Fibroblast of gingiva (primary cell): ENCODE measurements around the gene TOMT.

Source experiments
- DNase-seq: peaks from one replicate; pipeline ENCODE4 v3.0.0-alpha.2; 2011; ENCODE audit warnings: low read depth

The TOMT gene, protein sequence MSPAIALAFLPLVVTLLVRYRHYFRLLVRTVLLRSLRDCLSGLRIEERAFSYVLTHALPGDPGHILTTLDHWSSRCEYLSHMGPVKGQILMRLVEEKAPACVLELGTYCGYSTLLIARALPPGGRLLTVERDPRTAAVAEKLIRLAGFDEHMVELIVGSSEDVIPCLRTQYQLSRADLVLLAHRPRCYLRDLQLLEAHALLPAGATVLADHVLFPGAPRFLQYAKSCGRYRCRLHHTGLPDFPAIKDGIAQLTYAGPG

DNA sequence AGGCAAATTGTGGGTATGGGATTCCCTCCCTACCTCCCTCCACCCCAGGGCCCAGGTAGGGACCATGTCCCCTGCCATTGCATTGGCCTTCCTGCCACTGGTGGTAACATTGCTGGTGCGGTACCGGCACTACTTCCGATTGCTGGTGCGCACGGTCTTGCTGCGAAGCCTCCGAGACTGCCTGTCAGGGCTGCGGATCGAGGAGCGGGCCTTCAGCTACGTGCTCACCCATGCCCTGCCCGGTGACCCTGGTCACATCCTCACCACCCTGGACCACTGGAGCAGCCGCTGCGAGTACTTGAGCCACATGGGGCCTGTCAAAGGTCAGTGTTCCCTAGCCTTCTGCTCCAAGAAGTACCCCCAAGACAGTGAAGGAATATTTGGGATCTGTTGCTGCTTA, at the start of gene TOMT:
TSS of gene TOMT (plus strand) at position 37 of the 400 bp plus-strand sequence. CDS start at position 65, 28 bp downstream.
- DNase-seq = no peak

DNA sequence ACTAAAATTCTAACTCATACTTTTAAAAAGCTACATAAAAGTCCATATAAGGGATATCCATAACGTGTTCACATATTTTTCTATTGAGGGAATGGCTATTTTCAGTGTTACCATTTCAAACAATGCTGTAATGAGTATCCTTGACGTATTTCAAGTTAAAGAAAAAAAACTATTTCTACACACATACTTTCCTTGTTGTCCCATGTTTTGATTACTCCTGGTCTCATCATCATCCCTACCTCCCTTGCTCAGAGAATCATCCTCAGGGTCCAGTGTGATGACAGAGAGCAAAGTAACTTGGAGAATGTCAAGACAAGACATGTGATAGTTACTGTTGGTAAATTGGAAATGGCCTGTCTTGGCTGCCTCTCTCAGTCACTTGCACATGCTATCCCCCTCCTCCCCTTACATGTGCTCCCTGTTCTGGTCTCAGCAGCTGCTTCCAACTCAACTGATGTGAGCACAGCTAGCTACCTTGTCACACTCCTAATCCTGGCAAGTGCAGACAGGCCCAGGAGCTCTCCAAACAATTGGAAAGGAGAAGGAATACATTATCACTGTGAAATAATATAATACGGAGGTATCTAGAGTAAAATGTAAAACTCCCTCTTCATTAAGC, 47.2 kb upstream of the TOMT start:
- DNase-seq = no peak

DNA sequence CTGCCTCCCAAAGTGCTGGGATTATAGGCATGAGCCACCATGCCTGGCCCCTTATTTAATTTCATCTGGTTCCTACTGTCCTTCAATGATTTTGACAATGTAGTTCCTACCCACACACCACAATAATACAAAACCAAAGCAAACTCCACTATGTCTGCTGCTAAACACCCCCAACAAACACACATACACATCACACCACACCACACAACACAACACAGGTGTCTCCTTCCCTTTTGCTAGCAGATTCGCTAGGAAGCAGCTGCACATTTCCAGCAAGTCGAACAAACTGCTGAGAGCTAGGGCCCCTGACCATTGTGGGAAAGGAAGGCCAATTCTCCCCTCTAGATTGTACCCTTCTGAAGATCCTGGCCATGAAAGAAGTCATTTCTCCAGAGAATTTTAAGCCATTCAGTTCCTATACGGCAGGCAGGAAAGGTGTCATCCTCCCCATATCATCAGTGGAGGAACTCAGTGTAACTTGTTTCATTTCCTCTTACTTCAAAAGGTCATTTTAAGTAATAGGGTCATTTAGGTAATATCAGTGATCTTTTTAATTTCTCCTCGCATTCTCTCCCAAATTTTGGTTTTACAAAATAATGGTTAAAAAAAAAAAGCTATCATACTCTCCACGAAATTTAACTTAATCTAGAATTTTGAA, 43.9 kb upstream of the TOMT start:
- DNase-seq = no peak

DNA sequence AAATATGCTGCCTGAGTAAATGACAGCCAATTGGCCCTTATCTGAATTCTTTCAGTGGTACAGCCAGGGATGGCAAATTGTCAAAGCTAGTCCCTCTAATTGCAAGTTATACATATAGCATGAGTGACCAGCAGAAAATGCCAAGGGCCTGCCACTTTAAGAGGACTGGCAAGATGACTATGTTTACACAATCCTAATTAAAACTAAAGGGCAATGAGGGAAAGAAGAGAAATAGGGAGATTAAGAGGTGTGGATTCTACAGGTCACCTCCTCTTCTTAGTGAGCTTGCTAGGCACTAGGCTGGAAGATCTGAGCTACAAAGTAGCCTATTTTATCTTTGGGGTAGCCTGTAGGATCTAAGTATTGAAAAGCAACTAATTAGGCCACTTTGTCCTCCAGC, 38.9 kb upstream of the TOMT start:
- no peak for DNase-seq

DNA sequence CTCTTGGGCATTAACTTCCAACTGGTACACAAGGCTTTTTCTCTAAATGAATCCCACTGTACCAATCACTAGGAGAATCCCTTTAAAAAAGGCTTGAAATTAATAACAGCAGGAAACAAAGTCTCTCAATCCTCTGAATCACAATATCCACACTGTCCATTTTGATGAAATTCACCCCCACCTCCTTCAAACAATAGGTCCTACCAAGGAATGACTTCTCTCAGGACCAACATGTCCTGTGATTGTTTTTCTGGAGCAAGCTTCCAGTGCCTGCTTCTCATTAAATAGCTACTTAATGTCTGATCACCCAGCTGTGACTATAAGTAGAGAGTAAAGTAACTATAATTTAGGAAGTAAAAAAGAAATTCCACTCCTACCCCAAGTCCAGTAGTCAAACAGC, 38.5 kb upstream of the TOMT start:
- DNase-seq = no peak

DNA sequence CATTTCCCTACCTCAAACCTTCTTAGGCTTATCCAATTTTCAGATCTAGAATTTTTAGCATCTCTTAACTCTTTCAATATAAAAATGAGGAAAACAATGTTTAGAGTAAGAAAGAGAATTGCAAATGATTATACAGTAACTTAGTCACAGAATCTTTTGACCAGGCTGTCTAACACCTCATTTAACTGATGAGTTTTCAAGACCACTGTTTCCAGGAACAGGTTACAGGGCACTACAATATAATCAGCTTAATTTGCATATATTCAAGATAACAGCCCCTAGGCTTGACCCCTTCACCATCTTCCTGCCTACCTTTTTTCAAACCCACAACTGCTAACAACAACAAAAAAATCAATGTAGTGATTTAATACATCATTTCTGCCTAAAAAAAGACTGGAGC, 38.0 kb upstream of the TOMT start:
- no peak for DNase-seq

DNA sequence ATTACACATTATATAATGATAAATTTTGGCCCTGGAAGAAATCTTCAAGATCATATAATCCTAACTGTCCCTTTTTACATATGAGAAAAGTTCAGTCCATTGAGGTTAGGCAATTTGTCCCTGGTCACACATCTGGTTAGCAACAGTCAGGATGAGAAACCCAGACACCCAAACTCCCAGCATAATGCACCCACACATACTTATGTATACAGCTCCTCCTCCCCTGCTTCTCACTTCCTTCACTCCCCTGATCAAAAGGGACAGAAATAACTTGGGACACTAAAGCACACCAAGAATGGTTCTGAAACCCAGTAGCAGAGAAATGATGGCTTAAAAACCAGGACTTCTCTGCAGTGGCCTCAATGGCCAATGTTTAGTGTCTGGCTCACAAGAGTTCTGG, 36.5 kb upstream of the TOMT start:
- DNase-seq = peak; percentile 31

DNA sequence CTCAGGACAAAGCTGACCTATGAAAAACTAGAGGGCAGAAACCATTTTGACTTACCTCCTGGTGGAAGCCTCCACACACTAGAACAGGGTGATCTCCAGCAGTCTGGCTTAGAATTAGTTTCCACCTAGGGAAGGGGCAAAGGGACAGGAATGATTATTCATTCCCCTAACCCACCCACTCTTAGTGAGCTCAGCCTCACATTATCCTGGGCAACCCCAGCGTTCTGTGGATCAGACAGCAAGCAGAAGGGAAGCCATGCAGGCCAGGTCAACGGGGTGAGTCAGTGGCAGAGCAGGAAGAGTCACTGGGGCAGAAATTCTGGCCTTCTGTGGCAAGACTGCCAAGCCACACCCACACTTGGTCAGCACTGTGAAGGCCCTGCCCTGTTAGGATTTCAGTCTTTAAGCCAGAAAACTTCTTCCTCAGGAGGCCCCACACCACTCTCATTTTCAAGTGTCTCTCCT, 35.9 kb upstream of the TOMT start:
- peak; percentile 87 for DNase-seq

DNA sequence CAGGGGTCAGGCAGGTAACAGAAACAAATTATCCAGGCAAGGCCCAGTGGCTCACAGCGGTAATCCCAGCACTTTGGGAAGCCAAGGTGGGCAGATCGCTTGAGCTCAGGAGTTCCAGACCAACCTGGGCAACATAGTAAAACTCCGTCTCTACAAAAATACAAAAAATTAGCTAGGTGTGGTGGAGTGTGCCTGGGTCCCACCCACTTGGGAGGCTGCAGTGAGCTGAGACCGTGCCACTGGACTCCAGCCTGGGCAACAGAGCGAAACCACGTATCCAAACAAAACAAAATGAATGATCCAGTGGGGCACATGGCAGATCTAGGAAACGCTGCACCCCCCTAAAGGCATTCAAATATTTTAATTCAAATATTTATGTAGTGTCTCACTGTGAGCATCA, 35.2 kb upstream of the TOMT start:
- DNase-seq = no peak

DNA sequence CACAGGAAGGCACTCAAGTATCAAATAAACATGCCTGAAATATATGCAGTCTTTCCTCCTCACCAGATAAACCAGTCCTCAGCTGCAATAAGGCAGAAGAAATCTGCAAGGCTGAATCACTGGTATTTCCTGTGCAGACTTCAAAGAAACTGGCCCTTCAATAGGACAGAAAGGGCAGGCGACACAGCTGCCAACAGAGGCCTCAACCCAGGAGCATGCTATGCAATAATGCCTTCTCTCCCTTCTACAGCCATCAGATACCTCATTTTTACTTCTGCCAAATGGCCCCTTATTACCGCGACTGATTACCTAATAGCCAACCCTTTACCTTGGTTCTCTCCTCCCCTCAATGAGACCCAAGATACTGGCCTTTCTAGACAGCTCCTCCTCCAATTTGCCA, 33.4 kb upstream of the TOMT start:
- peak; percentile 73 for DNase-seq

DNA sequence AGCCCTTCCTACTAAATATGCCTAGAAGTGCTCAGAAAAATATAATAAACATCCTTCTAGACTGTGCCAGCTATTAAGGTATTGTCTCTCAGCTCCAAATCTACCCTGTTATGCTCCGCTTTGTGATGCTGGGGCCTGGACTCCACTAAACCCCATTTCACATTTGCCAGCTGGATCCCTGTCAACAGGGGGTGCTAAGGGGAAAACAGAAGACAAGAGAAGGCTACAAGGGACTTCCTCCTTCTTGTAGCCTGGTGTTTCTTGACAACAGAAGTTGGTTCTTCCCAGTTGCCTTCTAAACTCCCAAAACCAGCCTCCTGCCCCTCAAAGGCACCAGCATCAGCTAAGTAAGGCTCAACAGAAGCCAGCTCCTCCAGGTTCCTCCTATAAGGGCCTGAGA, 30.6 kb upstream of the TOMT start:
- DNase-seq = no peak

DNA sequence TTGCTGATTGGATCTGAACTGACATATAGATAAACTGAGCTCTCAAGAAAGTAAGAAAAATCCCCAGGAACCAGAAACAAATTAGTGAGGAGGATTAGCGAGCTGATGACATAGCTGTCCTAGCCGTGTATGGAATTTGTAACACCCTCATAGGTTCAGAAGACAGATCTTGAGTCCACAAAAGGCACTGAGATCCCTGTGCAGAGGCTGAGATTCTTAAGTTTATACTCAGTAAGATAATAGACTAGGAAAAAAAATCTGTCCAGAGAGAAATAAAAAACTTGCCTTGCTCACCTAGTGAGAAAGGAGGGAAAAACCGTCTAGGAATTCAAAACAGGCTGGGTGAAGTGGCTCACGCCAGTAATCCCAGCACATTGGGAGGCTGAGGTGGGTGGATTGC, 30.0 kb upstream of the TOMT start:
- DNase-seq = no peak

DNA sequence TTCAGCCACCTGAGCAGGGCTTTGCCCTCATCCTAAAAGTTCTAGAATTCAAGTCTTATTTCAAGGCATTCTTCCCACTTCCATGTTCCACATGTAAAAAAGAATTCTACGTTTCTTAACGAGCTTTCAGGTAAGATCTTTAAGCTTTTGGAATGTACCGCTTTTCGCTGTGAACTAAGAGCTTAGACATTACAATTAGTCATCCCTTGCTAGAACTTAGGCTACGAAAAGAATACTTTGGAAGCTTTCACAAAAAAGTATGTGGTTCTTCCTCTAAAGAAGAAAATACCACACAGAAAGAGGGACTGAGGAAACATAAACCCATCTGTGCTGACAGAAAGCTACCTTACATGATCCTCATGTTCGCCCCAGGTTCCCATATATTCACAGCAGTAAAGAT, 27.2 kb upstream of the TOMT start:
- DNase-seq = no peak

DNA sequence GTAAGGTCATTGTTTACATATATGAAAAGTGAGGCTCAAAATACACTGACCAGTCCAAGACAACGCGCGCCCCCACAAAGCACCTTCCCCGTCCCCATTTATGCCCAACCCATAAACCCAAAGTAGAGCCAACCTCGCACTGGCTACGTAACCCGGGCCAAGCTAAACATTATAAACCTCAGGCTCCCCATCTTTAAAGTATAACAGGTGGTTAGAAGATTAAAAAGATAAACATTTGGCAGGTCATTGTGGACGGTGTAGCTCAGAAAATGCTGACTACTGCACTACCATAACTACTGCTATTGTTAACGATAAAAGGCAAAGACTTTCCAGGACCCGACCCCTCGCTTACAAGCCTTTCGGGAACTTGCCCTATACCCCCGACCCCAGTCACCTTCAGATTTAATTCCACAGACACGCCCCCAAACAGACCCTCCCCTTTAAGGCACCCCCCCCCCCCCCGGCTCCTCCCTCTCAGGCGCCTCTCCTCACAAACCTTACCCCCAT, 25.9 kb upstream of the TOMT start:
- no peak for DNase-seq

DNA sequence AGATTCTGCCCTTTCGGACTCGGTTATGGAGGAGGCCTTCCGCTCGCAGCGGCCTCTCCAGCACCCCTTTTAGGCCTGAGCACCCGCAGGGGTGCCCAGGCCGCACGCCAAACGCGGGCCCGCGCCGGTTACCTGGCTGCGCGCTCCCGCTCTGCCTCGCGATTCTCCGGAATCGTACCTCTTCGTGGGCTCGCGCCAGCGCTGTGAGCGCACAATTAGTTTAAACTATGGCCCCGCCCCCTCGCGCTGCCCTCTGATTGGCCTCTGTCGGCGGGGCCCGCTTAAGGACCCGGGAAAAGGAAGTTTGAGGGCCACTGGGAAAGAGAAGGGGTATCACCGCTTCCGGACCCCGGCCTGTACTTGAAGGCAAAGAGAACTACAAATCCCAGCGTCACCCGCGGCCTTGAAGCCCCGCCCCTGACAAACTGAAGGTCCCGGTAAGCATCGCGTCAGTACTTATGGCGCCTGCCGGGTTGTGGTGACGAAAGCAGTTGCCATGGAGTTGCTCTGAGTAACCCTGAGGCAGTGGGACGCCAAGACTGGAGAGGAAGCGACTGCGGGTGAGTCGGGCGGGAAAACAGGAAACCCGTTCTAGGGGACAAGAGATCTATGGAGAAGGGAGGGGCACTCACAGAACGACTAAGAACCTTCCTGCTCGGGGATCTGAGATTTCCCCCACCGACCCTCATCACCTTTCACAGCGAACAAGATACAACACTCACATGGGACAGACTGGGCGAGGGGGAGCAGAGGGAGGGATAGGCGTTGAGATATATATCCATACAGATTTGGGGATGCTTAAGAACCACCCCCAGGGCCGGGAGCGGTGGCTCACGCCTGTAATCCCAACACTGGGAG, 25.2 kb upstream of the TOMT start, which contains the start of the genes LRRC51 and NUMA1:
TSS of gene LRRC51 (plus strand) at position 525 of the 858 bp plus-strand sequence. CDS start 8,234 bp downstream, outside the sequence.
TSS of gene NUMA1 (minus strand) at position 217 of the 858 bp plus-strand sequence. CDS start 44,599 bp downstream, outside the sequence.
- DNase-seq = peak; percentile 100

DNA sequence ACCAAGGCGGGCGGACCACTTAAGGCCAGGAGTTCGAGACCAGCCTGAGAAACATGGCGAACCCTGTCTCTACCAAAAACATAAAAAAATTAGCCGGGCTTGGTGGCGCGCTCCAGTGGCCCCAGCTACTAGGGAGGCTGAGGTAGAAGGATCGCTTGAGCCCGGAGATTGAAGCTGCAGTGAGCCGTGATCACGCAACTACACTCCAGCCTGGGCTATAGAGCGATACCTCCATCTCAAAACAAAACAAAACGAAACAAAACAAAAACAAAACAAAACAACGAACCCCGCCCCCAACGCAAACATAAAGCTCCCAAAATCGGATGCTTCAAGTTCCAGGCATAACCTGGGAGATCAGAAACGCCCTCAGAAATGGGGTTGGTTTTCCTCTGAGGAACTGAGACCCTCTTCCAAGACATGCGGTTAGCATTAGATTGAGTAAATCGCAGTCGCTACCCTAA, 24.5 kb upstream of the TOMT start:
- no peak for DNase-seq

DNA sequence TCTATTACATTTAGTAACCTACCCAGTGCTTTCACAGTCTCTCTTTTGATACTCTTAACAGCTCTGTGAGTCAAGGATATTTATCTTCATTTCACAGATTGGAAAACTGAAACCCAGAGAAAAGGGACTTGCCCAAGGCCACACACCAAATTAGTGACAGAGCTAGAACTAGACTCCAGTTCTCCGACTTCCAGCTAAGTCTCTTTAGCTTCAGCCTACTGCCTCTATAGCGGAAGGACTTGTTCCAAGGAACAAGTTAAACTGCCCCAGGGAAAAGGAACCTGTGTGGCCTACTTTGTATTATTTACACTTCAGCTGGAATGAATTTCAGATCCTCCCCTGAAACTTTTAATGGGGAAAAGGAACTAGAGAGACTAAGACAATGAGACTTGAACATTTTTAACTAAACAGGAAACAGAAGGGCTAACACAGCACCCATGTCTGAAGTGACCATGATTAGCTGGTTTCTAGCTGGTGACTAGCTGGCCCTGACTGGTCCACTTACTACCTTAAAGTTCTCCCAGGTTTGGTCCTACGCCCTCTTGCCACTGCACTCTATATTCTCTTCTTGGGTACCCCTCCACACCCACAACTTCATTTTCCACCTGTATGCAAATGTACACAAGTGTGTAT, 23.8 kb upstream of the TOMT start:
- DNase-seq = no peak

DNA sequence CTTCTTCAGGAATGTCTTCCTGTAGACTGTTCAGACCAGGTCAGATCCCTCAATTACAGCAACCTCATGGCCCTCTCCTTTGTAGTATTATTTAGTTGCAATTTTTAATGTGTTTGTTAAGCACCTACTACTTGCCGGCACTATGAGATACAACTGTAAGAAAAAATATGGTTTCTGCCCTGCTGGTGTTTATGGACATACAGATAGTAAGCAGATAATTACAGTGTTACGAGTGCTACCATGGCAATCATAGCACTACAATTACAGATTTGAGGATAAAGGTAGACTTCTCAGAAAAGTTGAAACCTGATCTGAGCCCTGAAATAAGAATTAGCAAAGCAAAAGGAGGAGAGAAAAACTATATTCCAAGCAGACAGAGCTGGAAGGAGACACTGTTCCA, 22.3 kb upstream of the TOMT start:
- no peak for DNase-seq

DNA sequence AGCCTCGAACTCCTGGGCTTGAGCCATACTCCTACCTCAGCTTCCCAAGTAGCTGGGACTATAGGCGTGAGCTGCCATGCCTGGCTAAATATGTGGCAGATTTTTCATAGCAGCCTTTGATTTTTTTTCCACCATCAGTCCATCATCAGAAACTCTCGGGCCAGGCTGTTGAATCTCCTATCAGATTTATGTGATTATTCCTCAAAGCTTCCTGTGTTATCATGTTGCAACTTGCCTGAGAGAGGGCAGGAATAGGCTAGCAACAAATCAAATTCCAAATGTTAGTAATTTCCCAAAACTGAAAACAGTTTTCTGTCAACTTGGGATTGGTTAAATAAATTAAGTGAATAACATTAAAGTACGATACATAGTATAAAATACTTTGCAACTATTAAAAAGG, 21.6 kb upstream of the TOMT start:
- no peak for DNase-seq

DNA sequence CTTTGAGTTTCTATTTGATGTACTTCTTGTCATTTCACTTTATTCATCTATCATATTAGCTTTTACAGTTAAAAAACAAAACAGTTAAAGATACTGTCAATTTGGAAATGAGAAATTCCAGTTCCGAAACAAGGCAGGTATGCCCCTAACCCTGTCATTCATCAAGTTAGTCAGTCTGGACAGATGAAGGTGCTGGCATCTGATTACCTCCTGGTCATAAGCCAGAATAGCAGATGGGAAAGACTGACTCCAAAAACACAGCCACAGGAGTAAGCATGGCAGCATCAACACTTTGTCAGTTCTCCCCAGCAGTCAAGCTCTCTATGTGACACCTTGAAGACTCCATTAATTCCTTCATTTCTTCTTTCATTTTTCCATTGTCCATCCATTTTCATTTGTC, 20.8 kb upstream of the TOMT start:
- DNase-seq = no peak

DNA sequence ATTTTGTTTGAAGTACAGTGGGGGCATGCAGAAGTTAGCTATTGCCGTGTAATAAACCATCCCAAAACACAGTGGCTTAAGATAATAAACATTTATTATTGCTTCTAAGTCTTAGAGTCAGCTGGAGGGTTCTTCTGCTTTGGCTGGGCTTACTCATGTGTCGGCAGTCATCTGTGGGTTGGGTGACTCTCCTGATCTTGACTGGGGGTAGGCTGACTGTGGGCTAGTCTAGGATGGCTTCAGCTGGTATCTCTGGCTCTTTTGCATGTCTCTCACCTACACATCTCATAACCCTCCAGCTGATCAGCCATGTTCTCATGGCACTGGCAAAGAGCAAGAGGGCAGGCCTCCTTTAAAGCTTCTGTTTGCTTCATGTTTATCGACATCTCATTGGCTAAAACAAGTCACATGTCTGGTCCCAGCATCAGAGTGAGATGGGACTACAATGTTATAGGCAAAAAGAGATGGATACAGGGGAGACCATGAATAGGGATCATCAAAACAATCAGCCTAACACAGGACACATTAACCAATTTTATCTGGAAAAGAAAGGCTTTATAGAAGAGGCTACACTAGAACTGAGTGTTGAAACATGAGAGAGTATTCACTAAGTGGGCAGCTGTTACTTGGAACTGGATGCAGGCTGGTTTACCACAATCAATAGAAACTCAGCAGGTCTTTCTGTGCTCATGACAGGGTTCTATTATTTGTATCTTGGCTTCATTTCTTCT, 19.9 kb upstream of the TOMT start:
- DNase-seq = no peak
